Peyer's patch (tissue), 4 donors: ENCODE measurements around the gene HBA2. TPM values are rescaled to one million over a fixed set of nuclear protein-coding genes. Genes with fewer than 3 reads are reported as not detected.
"Not testable (repeated sequence)": the region's sequence is repeated elsewhere in the genome, so short reads cannot be mapped to it uniquely, and the experiment has no call there.

Experiments
- DNase-seq, 3 donors: peaks; one replicate each; pipeline ENCODE4 v3.0.0-alpha.2; 2017 to 2019
- H3K27ac ChIP-seq, 4 donors: fragments of 200-600 bp; sonication (generic); one replicate each; pipeline ENCODE4 v1.5.1; 2016 to 2019
- H3K27me3 ChIP-seq, 2 donors: fragments of 200-600 bp; sonication (generic); one replicate each; pipeline ENCODE4 v1.5.1; 2019
- H3K36me3 ChIP-seq, 3 donors: fragments of 200-600 bp; sonication (generic); one replicate each; pipeline ENCODE4 v1.5.1; 2016 to 2019
- H3K4me1 ChIP-seq, 4 donors: fragments of 200-600 bp; sonication (generic); one replicate each; pipeline ENCODE4 v1.5.1; 2016 to 2019
- H3K4me3 ChIP-seq, 4 donors: fragments of 200-600 bp; sonication (generic); 1 replicate in 3 of 4; 2 replicates in 1 of 4; pipeline ENCODE4 v1.5.1; 2016 to 2019; ENCODE audit warnings: mild to moderate bottlenecking in 1 of 4
- H3K9me3 ChIP-seq, 4 donors: fragments of 200-600 bp; sonication (generic); one replicate each; pipeline ENCODE4 v1.5.1; 2016 to 2019; ENCODE audit warnings: mild to moderate bottlenecking in 1 of 4
- POLR2A ChIP-seq, 2 donors: fragments of 450-650 bp; IDR thresholded peaks; one replicate each; pipeline ENCODE4 v1.5.1; 2017; ENCODE audit warnings: antibody characterized with exemption in 2 of 2, mild to moderate bottlenecking in 2 of 2, moderate library complexity in 2 of 2
- small RNA-seq, 2 donors: library from RNA; depleted of rRNA; stranded (forward); fragments of <200 nt; gene quantifications; one replicate each; pipeline ENCODE3, GENCODE V24; 2016
- total RNA-seq, 4 donors: library from RNA; depleted of rRNA; stranded (reverse); fragments of >200 nt; gene quantifications; one replicate each; pipeline ENCODE4 v1.1.0, GENCODE V29; 2016
- TF ChIP-seq, protein P1 (sequence below), 6 experiments: fragments of 450-650 bp in 4 of 6; fragments of 200-600 bp in 2 of 6; sonication (generic) in 1 of 6; IDR thresholded peaks; one replicate each; pipeline ENCODE4 v1.5.1; 2017 to 2019; ENCODE audit warnings: antibody characterized with exemption in 6 of 6, mild to moderate bottlenecking in 3 of 6, moderate library complexity in 1 of 6

HBA2 gene
- total RNA-seq, 4 donors from 2014 or later = 9.1 TPM; not detected in 3

DNA sequence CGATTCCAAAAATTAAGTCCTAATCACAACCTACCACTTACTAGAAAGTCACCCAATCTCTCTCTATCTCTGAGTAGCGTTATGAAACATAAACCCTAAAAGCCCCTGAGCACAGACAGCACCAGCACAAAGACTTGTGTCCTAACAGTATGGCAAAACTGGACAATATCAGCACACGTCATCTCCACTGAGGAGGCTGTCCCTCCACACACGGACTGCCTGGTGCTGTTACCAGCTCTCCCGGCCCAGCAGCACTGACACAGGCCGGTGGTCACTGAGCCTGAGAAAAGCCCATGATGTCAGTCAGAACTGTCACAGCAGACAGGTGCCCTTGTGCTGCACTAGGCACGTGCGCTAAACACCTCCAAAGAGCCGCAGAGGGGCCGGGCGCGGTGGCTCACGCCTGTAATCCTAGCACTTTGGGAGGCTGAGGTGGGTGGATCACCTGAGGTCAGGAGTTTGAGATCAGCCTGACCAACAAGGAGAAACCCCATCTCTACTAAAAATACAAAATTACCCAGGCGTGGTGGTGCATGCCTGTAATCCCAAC, 39.0 kb downstream of the HBA2 start:
- H3K36me3 ChIP-seq = peaks cover 0 to 95% (median 0%) of the 10 kb centered on the region in 3 donors
- H3K4me3 ChIP-seq, H3K27ac ChIP-seq, H3K27me3 ChIP-seq, H3K9me3 ChIP-seq, H3K4me1 ChIP-seq: not testable (repeated sequence)
- DNase-seq = peak in 1 of 3 donors; percentile 37

DNA sequence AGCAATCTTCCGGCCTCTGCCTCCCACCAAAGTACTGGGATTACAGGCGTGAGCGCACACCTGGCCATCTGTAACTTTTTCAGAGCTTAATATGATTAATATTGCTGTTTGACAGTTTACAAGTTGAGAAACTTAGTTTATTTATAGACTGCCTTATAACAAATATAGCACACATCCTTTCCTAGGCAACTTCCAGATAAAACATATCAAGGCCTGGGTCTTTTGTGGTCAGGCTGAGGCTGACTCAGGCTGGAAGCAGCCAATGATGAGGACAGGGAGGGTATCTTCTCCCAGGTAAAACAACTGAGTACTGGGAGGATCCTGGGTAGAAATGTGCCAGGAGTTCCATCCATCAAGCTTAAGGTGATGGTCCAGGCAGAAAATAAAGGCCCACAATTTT, 40.3 kb downstream of the HBA2 start:
- TF ChIP-seq, protein P1, sequence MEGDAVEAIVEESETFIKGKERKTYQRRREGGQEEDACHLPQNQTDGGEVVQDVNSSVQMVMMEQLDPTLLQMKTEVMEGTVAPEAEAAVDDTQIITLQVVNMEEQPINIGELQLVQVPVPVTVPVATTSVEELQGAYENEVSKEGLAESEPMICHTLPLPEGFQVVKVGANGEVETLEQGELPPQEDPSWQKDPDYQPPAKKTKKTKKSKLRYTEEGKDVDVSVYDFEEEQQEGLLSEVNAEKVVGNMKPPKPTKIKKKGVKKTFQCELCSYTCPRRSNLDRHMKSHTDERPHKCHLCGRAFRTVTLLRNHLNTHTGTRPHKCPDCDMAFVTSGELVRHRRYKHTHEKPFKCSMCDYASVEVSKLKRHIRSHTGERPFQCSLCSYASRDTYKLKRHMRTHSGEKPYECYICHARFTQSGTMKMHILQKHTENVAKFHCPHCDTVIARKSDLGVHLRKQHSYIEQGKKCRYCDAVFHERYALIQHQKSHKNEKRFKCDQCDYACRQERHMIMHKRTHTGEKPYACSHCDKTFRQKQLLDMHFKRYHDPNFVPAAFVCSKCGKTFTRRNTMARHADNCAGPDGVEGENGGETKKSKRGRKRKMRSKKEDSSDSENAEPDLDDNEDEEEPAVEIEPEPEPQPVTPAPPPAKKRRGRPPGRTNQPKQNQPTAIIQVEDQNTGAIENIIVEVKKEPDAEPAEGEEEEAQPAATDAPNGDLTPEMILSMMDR (IDR thresholded peaks at IDR 0.05) = no peak
- TF ChIP-seq POLR2A (IDR thresholded peaks at IDR 0.05) = no peak
- peak in 1 of 3 donors; percentile 6 for DNase-seq
- no peaks in the 10 kb centered on the region for H3K4me1 ChIP-seq
- no peak overlapping the region for H3K4me3 ChIP-seq
- H3K36me3 ChIP-seq = peaks cover 0 to 95% (median 0%) of the 10 kb centered on the region in 3 donors
- H3K27me3 ChIP-seq = no peaks in the 10 kb centered on the region
- no peak overlapping the region for H3K27ac ChIP-seq
- H3K9me3 ChIP-seq = no peaks in the 10 kb centered on the region

DNA sequence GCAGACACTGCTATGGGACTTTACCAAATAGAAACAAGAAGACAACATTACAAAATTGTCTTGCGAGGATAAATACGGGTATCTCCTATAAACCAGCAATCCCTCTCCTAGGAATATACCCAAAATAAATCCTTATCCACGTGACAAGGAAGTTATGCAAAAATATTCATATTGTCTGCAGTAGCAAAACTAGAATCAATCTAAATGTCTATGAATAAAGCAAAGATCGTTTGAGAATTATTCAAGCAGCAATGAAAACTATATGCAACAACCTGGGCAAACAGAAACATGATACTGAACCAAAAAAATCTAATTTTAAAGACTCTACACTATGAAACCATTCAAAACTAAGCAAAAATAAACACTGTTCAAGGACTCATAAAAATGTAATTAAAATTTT, 47.3 kb downstream of the HBA2 start:
- Histone ChIP-seq H3K27ac (no peak overlapping the region), H3K36me3 (peaks cover 0 to 93% (median 0%) of the 10 kb centered on the region in 3 donors), H3K9me3 (no peaks in the 10 kb centered on the region), H3K27me3 (no peaks in the 10 kb centered on the region), H3K4me1 (no peaks in the 10 kb centered on the region), H3K4me3 (no peak overlapping the region)
- no peak for DNase-seq
- TF ChIP-seq POLR2A (IDR thresholded peaks at IDR 0.05) = no peak
- TF ChIP-seq, protein P1 (IDR thresholded peaks at IDR 0.05) = no peak

Small RNAs within 50 kb of the gene (small RNA-seq; reads per million reads assigned to genes)
- 0 reads per million in 2 donors for gene RF00019

Other genes with a start within 250 kb of the HBA2 start
- 1 to 10 TPM; 2.5 to 6.3 (median 3.3) TPM for gene POLR3K, start 119.3 kb upstream of the HBA2 start, total RNA-seq
- gene SNRNP25, start 119.0 kb upstream of the HBA2 start, total RNA-seq = 10 to 100 TPM in 3 of 4 donors, 1 to 10 TPM in 1; 8.7 to 17.6 (median 14.4) TPM
- gene RHBDF1, start 100.2 kb upstream of the HBA2 start, total RNA-seq = 10 to 100 TPM; 19.4 to 58.6 (median 41.1) TPM
- gene MPG, start 94.7 kb upstream of the HBA2 start, total RNA-seq = 10 to 100 TPM; 21.5 to 63.4 (median 44.7) TPM
- 10 to 100 TPM; 13.8 to 47.9 (median 28.3) TPM for gene NPRL3, start 34.2 kb upstream of the HBA2 start, total RNA-seq
- gene HBZ, start 20.2 kb upstream of the HBA2 start, total RNA-seq = not detected
- not detected for gene HBM, start 6.9 kb upstream of the HBA2 start, total RNA-seq
- not detected for gene HBA1, start 3.8 kb downstream of the HBA2 start, total RNA-seq
- gene HBQ1, start 7.6 kb downstream of the HBA2 start, total RNA-seq = not detected
- gene LUC7L, start 56.6 kb downstream of the HBA2 start, total RNA-seq = 100 to 1,000 TPM in 3 of 4 donors, 10 to 100 TPM in 1; 87.6 to 440 (median 156) TPM
- gene FAM234A, start 61.9 kb downstream of the HBA2 start, total RNA-seq = 100 to 1,000 TPM; 108 to 223 (median 166) TPM
- 10 to 100 TPM in 3 of 4 donors, 1 to 10 TPM in 1; 6.1 to 16.5 (median 11.4) TPM for gene RGS11, start 103.1 kb downstream of the HBA2 start, total RNA-seq
- 100 to 1,000 TPM in 1 of 4 donors, 10 to 100 TPM in 1, 1 to 10 TPM in 1, not detected in 1; 3.7 to 112 (median 67.5) TPM for gene ARHGDIG, start 107.7 kb downstream of the HBA2 start, total RNA-seq
- 10 to 100 TPM in 2 of 4 donors, 1 to 10 TPM in 2; 1.7 to 29.2 (median 11.1) TPM for gene PDIA2, start 110.3 kb downstream of the HBA2 start, total RNA-seq
- 10 to 100 TPM; 31.4 to 47.2 (median 37.3) TPM for gene AXIN1, start 179.8 kb downstream of the HBA2 start, total RNA-seq
- gene MRPL28, start 197.7 kb downstream of the HBA2 start, total RNA-seq = 10 to 100 TPM; 58.3 to 73.4 (median 61.3) TPM
- gene PGAP6, start 209.1 kb downstream of the HBA2 start, total RNA-seq = 100 to 1,000 TPM; 130 to 211 (median 166) TPM
- 10 to 100 TPM in 3 of 4 donors, 1 to 10 TPM in 1; 9.6 to 65.2 (median 29.5) TPM for gene NME4, start 224.3 kb downstream of the HBA2 start, total RNA-seq
- gene DECR2, start 229.0 kb downstream of the HBA2 start, total RNA-seq = 100 to 1,000 TPM in 2 of 4 donors, 10 to 100 TPM in 2; 32.2 to 154 (median 105) TPM